ENCODE results near the gene TUBB3. TPM values are rescaled to one million over a fixed set of nuclear protein-coding genes. Genes with fewer than 3 reads are reported as not detected.

TUBB3 gene
- total RNA-seq, 1 donor from 2014 or later: 201 TPM

DNA sequence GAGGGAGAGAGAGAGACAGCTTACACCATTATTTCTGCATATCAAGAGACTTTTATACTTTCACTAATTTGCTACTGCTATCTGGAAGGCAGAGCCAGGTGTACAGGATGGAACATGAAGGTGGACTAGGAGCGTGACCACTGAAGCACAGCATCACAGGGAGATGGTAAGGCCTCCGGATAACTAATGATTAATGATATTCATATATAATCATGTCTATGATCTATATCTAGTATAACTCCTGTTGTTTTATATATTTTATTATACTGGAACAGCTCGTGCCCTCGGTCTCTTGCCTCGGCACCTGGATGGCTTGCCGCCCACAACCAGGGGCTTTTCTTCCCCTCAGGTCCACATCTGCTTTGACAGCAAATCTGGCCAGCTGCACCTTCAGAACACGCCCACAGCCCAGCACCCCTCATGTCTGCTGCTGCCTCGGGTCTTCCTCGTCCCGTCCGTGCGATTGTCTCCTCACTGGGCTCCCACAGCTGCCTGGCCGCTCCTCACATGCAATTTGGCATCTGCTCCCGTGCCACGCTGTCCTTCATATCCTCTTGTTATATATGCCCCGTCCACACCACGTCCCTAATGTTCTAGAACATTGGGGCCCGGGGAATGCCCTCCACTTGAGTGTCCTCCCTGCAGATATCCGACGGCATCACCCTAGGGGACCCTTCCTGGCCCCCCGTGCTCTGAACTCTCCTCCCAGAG is 15.2 kb downstream of the TUBB3 start:
- H3K4me1 Mint-ChIP-seq (ENCODE audit: low read depth): no peaks in the 10 kb centered on the region
- H3K9me3 Mint-ChIP-seq (ENCODE audit: low read depth): no peaks in the 10 kb centered on the region
- peaks cover 2% of the 10 kb centered on the region for H3K36me3 Mint-ChIP-seq (ENCODE audit: insufficient read depth)
- TF ChIP-seq, protein P1, sequence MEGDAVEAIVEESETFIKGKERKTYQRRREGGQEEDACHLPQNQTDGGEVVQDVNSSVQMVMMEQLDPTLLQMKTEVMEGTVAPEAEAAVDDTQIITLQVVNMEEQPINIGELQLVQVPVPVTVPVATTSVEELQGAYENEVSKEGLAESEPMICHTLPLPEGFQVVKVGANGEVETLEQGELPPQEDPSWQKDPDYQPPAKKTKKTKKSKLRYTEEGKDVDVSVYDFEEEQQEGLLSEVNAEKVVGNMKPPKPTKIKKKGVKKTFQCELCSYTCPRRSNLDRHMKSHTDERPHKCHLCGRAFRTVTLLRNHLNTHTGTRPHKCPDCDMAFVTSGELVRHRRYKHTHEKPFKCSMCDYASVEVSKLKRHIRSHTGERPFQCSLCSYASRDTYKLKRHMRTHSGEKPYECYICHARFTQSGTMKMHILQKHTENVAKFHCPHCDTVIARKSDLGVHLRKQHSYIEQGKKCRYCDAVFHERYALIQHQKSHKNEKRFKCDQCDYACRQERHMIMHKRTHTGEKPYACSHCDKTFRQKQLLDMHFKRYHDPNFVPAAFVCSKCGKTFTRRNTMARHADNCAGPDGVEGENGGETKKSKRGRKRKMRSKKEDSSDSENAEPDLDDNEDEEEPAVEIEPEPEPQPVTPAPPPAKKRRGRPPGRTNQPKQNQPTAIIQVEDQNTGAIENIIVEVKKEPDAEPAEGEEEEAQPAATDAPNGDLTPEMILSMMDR (IDR thresholded peaks at IDR 0.05; ENCODE audit: unreplicated experiment): no peak
- no peaks in the 10 kb centered on the region for H3K27me3 Mint-ChIP-seq
- no peak overlapping the region for H3K4me3 Mint-ChIP-seq (ENCODE audit: low read depth)
- DNase-seq (ENCODE audit: low spot score, unreplicated experiment): no peak
- peak overlapping the region; percentile 60 for H3K27ac Mint-ChIP-seq

DNA sequence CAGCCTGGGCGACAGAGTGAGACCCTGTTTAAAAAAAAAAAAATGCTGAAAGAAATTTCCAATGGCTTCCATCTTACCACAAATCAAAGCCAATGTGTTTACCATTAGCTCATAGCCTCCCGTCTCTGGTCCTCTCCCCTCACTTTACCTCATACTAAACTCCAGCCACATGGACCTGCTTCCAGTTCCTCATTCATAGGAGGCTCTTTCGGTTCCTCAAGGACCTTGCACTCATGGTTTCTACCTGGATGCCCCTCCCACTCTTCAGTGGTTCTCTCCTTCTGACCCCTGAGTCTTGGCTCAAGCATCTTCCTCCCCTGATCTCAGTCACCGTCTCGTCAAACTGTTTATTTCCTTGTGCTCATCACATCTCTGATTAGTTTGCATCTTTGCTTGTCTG is 21.6 kb downstream of the TUBB3 start:
- Mint-ChIP-seq H3K4me1 (ENCODE audit: low read depth) (no peaks in the 10 kb centered on the region), H3K27me3 (peaks cover 23% of the 10 kb centered on the region), H3K4me3 (ENCODE audit: low read depth) (no peak overlapping the region), H3K9me3 (ENCODE audit: low read depth) (no peaks in the 10 kb centered on the region), H3K27ac (no peak overlapping the region), H3K36me3 (ENCODE audit: insufficient read depth) (peaks cover 2% of the 10 kb centered on the region)
- TF ChIP-seq, protein P1 (IDR thresholded peaks at IDR 0.05; ENCODE audit: unreplicated experiment): no peak
- no peak for DNase-seq (ENCODE audit: low spot score, unreplicated experiment)

DNA sequence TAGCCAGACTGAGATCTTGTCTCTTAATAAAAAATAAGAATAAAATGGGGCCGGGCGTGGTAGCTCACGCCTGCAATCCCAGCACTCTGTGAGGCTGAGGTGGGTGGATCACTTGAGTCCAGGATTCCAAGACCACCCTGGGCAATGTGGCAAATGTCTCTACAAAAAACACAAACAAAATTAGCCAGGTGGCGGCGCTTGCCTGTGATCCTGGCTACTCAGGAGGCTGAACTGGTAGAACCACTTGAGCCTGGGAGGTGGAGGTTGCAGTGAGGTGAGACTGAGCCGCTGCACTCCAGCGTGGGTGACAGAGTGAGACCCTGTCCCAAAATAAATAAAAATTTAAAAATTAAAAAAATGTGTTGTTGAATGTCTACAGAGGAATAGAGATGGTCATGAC is 22.5 kb downstream of the TUBB3 start:
- TF ChIP-seq, protein P1 (IDR thresholded peaks at IDR 0.05; ENCODE audit: unreplicated experiment): peak; percentile 18
- Mint-ChIP-seq H3K4me3 (ENCODE audit: low read depth) (no peak overlapping the region), H3K9me3 (ENCODE audit: low read depth) (no peaks in the 10 kb centered on the region), H3K27me3 (peaks cover 23% of the 10 kb centered on the region), H3K27ac (no peak overlapping the region), H3K36me3 (ENCODE audit: insufficient read depth) (peaks cover 2% of the 10 kb centered on the region), H3K4me1 (ENCODE audit: low read depth) (no peaks in the 10 kb centered on the region)
- DNase-seq (ENCODE audit: low spot score, unreplicated experiment): no peak

DNA sequence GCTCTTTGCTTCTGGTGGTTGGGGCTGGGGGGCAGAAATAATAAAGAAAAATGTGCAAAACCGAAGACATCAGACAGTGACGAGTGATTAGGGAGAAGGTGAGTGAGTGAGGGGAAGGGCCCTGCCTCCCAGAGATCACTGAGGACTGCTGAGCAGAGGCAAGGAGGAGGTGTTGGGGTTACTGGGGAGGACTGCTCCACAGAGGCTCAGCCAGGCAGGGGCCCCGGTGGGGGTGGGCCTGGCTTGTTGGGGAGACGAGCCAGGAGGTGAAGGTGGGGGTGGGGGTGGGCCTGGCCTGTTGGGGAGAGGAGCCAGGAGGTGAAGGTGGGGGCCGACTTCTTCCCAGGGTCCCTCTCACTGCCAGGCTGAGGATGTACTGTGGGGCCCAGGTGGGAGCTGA is 23.4 kb downstream of the TUBB3 start:
- H3K27ac Mint-ChIP-seq: no peak overlapping the region
- H3K4me3 Mint-ChIP-seq (ENCODE audit: low read depth): no peak overlapping the region
- TF ChIP-seq, protein P1 (IDR thresholded peaks at IDR 0.05; ENCODE audit: unreplicated experiment): no peak
- no peak for DNase-seq (ENCODE audit: low spot score, unreplicated experiment)
- H3K4me1 Mint-ChIP-seq (ENCODE audit: low read depth): no peaks in the 10 kb centered on the region
- peaks cover 2% of the 10 kb centered on the region for H3K36me3 Mint-ChIP-seq (ENCODE audit: insufficient read depth)
- H3K27me3 Mint-ChIP-seq: peaks cover 23% of the 10 kb centered on the region
- H3K9me3 Mint-ChIP-seq (ENCODE audit: low read depth): no peaks in the 10 kb centered on the region

DNA sequence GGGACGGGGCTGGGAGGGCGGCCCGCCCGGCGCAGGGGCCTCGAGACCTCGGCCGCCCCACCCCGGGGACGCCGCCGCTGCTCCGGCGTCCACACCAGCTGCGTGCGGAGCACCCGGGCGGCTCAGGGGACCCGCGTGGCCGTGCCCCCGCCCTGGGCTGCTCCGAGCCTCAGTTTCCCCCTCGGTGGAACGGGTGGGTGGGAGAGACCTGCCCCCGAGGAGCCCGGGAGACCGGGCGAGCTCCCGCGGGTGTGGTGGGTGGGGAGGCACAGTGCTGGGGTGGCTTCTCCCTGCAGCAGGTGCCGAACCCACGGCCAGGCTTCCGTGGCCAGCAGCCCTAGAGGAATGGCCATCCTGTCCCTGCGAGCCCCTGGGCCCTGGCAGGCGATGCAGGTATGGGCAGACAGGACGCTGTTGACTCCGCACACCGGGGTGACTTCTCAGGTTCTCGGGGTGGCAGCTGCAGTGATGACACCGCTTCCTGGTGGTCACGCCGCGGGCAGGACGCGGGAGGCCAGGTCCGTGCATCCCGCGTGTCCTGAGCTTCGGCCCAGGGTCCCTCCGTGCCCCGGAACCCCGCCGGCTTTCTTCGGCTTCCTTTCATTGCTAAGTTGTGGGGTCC is 26.1 kb downstream of the TUBB3 start:
- Mint-ChIP-seq H3K27me3 (peaks cover 19% of the 10 kb centered on the region), H3K9me3 (ENCODE audit: low read depth) (no peaks in the 10 kb centered on the region), H3K4me3 (ENCODE audit: low read depth) (peak overlapping the region; percentile 80), H3K27ac (peak overlapping the region; percentile 62), H3K36me3 (ENCODE audit: insufficient read depth) (no peaks in the 10 kb centered on the region), H3K4me1 (ENCODE audit: low read depth) (no peaks in the 10 kb centered on the region)
- DNase-seq (ENCODE audit: low spot score, unreplicated experiment): no peak
- TF ChIP-seq, protein P1 (IDR thresholded peaks at IDR 0.05; ENCODE audit: unreplicated experiment): no peak
